ENCODE results near the gene FGFBP3.

The FGFBP3 gene

DNA sequence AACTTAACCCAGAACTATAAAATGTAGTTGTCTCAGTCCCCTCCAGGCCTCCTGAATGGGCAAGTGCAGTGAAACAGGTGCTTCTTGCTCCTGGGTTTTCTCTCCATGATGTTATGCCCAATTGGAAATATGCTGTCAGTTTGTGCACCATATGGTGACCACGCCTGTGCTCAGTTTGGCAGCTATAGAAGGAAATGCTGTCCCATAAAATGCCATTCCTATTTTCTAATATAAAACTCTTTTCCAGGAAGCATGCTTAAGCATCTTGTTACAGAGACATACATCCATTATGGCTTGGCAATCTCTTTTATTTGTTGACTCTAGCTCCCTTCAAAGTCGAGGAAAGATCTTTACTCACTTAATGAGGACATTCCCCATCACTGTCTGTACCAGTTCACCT is 45.2 kb downstream of the FGFBP3 start:
- no peak for DNase-seq
- Histone ChIP-seq H3K4me1 (ENCODE audit: control insufficient read depth, insufficient read depth, low read length, poor library complexity, severe bottlenecking) (no peaks in the 10 kb centered on the region), H3K27me3 (replicated peaks; ENCODE audit: control insufficient read depth, insufficient read depth, low read length, poor library complexity, severe bottlenecking) (no peaks in the 10 kb centered on the region), H3K27ac (ENCODE audit: insufficient read depth, low read length, poor library complexity, severe bottlenecking) (no peak overlapping the region), H3K4me3 (ENCODE audit: insufficient read depth, low read depth, low read length, poor library complexity, severe bottlenecking) (no peak overlapping the region), H3K36me3 (ENCODE audit: control insufficient read depth, insufficient read depth, low read length) (peaks cover 50% of the 10 kb centered on the region), H3K9me3 (ENCODE audit: control insufficient read depth, low read length) (no peaks in the 10 kb centered on the region)

DNA sequence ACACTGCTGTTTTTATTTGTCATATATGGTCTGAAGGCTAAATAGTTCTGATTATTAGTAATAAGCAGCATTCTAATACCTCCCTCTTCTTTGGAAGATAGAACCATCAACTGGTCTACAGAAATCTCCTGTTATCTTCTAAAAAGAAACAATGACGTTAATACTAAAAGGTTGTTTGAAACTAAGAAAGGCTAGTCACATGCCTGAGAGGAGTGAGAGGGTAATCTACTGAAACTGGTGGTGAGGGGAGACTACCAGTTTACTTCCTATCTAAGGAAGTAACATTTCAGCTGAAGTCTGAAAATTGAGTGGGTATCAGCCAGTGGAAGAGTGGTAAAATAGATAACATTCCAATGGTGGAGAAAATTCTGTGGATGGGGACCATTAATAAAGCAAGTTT is 48.4 kb downstream of the FGFBP3 start:
- Histone ChIP-seq H3K4me1 (ENCODE audit: control insufficient read depth, insufficient read depth, low read length, poor library complexity, severe bottlenecking) (no peaks in the 10 kb centered on the region), H3K9me3 (ENCODE audit: control insufficient read depth, low read length) (no peaks in the 10 kb centered on the region), H3K27me3 (replicated peaks; ENCODE audit: control insufficient read depth, insufficient read depth, low read length, poor library complexity, severe bottlenecking) (no peaks in the 10 kb centered on the region), H3K4me3 (ENCODE audit: insufficient read depth, low read depth, low read length, poor library complexity, severe bottlenecking) (no peak overlapping the region), H3K27ac (ENCODE audit: insufficient read depth, low read length, poor library complexity, severe bottlenecking) (no peak overlapping the region), H3K36me3 (ENCODE audit: control insufficient read depth, insufficient read depth, low read length) (peaks cover 77% of the 10 kb centered on the region)
- no peak for DNase-seq

DNA sequence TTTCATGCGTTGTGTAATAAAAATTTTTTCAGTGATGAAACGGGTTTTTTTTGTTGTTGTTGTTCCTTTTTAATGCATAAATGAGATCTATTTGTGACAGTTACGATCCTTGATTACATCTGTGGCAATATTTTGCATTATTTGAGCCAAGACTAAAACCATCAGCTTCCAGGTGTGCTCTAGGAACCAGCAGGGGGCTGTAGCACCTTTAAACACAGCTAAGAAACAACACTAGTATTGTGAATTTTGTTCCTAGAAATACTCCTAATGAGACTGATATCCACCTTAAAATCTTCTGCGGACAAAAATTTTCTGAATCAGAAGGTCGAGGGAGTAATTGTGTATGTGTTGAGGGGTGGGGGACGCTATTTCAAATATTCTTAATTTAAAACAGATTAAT is 52.6 kb downstream of the FGFBP3 start:
- no peak overlapping the region for H3K27ac ChIP-seq (ENCODE audit: insufficient read depth, low read length, poor library complexity, severe bottlenecking)
- no peaks in the 10 kb centered on the region for H3K4me1 ChIP-seq (ENCODE audit: control insufficient read depth, insufficient read depth, low read length, poor library complexity, severe bottlenecking)
- no peaks in the 10 kb centered on the region for H3K9me3 ChIP-seq (ENCODE audit: control insufficient read depth, low read length)
- no peaks in the 10 kb centered on the region for H3K27me3 ChIP-seq (replicated peaks; ENCODE audit: control insufficient read depth, insufficient read depth, low read length, poor library complexity, severe bottlenecking)
- no peak overlapping the region for H3K4me3 ChIP-seq (ENCODE audit: insufficient read depth, low read depth, low read length, poor library complexity, severe bottlenecking)
- H3K36me3 ChIP-seq (ENCODE audit: control insufficient read depth, insufficient read depth, low read length) = peaks cover 88% of the 10 kb centered on the region
- no peak for DNase-seq

Data from effector memory CD4-positive, alpha-beta T cell (primary cell).